ENCODE results near the gene FTO.

FTO gene

GRCh38 chr16:54193665-54194333 is 489.8 kb downstream of the FTO start:
- DNase-seq = peak; percentile 66

GRCh38 chr16:54194334-54194743 is 490.4 kb downstream of the FTO start:
- DNase-seq = no peak

DNA sequence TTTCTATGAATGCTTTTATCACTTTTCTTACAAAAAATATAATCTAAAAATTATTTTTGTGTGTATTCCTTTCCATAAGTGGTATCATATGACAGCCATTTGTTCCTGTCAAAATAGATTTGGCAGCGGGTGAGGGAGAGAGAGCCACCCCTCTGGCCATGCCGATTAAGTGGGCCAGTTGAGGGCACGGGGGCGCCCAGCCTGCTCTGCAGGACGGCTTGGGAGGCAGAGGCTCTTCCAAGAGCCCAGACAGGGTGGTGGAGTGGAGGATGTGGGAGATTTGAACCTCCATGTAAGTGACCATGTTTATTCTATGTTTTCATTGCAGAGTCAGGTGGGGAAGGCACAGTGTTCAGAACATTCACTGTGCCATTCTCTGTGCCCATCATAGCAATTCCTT is 493.8 kb downstream of the FTO start:
- DNase-seq = no peak

GRCh38 chr16:54199487-54200160 is 495.7 kb downstream of the FTO start:
- no peak for DNase-seq

- DNase-seq = no peak
Measured at GRCh38 chr16:54200161-54200534, 496.2 kb downstream of the FTO start.

DNA sequence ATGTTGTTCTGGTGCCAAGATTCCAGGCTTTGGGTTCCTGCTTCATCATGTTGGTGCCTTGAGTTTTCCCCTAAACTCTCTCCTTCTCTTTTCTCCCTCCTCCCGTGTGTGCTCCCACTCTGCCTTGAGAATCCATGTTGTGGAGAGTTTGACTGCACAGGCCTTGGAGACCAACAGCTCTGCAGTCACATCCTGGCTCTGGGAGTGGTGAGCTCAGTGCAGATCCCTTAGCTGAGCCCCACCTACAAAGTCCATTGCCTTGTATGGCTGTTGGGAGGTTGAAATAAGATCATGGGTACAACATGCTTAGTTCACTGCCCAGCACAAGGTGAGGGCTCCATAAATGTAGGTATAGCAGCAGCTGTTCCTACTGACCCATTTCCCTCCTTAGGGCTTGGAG is 496.8 kb downstream of the FTO start:
- DNase-seq = no peak

GRCh38 chr16:54201200-54201599 is 497.2 kb downstream of the FTO start:
- DNase-seq = no peak

Data from activated CD4-positive, alpha-beta T cell treated with anti-CD3 and anti-CD28 coated beads for 48 hours (primary cell).